ENCODE data around the gene CAP2.

Gene CAP2

DNA sequence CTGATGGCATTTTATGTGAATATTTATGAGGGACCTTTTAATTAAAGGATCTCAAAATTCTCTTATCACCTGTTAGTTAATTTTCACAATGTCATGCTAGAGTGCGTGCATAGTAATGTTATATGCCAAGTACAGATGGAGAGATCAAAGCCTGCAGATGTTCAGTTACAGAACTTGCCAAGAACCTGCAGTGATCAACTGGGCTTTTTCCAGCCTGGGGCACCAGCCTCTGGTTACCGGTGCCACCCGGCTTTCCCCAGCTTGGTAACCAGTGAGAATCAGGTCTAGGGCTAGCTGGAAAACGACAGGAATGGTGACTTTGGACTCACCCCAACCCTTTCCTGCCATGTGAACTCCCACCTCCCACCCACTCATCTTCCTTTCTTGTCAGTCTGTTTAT, 91.8 kb downstream of the CAP2 start:
- no peaks in the 10 kb centered on the region for H3K9me3 Mint-ChIP-seq (ENCODE audit: low read depth)
- no peak overlapping the region for H3K4me3 Mint-ChIP-seq
- H3K36me3 Mint-ChIP-seq = no peaks in the 10 kb centered on the region
- H3K27me3 Mint-ChIP-seq = peaks cover 5% of the 10 kb centered on the region
- H3K27ac Mint-ChIP-seq = no peak overlapping the region
- H3K4me1 Mint-ChIP-seq (ENCODE audit: low read depth) = no peaks in the 10 kb centered on the region

DNA sequence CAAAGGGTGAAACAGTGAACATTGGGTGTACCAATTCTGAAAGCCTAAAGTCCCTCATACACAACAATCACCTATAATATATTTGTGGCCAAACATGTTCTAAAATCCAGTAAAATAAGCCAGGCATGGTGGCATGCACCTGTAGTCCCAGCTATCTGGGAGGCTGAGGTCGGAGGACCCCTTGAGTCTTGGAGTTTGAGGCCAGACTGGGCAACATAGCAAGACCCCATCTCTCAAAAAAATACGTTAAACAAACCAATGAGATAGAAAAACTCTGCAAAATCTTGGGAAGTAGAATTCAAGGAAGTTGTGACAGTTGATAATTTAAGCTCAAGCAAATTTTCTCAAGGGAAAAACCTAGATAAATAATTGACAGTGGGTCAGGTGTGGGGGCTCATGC, 92.6 kb downstream of the CAP2 start:
- no peak overlapping the region for H3K4me3 Mint-ChIP-seq
- H3K36me3 Mint-ChIP-seq = no peaks in the 10 kb centered on the region
- H3K4me1 Mint-ChIP-seq (ENCODE audit: low read depth) = peaks cover under 1% of the 10 kb centered on the region
- H3K9me3 Mint-ChIP-seq (ENCODE audit: low read depth) = no peaks in the 10 kb centered on the region
- H3K27me3 Mint-ChIP-seq = peaks cover 6% of the 10 kb centered on the region
- H3K27ac Mint-ChIP-seq = no peak overlapping the region

DNA sequence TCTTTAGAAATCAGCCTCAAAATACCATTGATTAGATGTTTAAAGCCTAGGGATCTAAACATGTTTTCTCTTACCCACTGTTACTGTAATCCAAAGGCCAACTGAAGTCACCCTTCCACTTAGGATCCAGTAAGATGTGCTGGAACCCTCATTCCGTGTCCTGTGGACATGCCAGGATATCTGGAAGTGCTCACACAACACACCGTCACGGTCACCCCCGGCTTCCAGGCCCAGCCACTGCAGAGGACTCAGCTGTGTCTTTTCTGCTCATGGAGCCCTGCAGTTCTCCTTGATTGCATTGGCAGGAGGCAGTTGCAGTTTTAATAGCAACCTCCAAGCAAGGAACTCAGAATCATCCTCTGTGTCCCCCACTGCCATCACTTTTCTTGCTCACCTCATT, 93.3 kb downstream of the CAP2 start:
- Mint-ChIP-seq H3K27ac (no peak overlapping the region), H3K36me3 (no peaks in the 10 kb centered on the region)

DNA sequence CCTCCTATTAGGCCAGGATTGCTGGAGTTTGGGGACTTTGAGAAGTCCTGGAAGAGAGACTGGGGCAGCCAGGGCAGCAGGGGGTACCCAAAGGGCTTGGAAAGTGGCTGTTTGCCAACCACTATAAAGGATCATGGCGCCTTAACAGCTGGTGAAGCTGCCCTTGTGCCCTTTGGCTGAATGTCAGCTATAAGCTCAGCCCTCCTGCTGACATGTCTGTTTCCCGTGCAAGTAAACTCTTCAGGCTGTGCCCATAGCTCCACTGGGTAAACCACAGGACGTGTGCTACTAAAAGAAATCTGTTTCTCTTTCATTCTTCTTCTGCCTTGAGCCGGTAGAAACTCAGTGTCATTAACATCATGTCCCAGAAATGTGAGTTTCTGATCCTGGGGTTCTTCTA, 97.3 kb downstream of the CAP2 start:
- no peaks in the 10 kb centered on the region for H3K9me3 Mint-ChIP-seq (ENCODE audit: low read depth)

More for the DNA sequence above, 93.3 kb downstream of the CAP2 start:
- no peaks in the 10 kb centered on the region for H3K9me3 Mint-ChIP-seq (ENCODE audit: low read depth)
- peaks cover 9% of the 10 kb centered on the region for H3K27me3 Mint-ChIP-seq
- H3K4me1 Mint-ChIP-seq (ENCODE audit: low read depth) = peaks cover 2% of the 10 kb centered on the region
- H3K4me3 Mint-ChIP-seq = no peak overlapping the region

DNA sequence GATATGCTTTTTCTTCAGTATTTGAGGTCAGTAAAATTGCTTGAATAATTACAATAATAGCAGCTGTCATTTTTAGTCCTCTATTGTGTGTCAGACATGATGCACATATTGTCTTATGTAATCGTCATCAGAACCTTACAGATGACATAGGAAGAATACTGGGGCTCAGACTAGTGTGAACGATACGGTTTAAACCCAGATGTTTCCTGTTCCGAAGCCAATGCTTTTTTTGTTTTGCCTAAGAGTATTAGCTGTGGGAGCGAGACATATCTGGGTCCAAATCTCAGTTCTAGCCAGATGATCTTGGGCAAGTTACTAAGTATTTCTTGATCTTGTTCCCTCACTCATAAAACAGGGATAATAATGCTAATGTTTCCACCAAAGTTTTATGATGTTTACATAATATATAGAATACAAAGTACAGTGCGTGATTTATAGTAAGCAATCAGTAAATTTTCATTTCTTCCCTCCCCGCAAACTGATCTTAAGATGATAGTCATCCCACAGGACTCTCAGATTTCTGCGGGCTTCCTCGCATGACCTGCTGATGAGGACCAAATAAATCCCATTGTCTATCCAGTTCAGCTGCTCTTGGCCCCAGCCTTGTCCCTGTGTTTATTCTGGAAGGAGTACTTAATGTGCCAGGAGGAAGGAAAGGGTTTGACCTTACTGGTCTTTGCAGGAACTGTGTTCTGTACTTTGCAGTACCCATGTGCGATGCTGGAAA, 98.2 kb downstream of the CAP2 start:
- H3K27ac Mint-ChIP-seq = no peak overlapping the region
- no peaks in the 10 kb centered on the region for H3K9me3 Mint-ChIP-seq (ENCODE audit: low read depth)
- no peak overlapping the region for H3K4me3 Mint-ChIP-seq

More for the DNA sequence above, 97.3 kb downstream of the CAP2 start:
- Mint-ChIP-seq H3K4me3 (no peak overlapping the region), H3K27ac (no peak overlapping the region), H3K27me3 (peaks cover 12% of the 10 kb centered on the region), H3K36me3 (no peaks in the 10 kb centered on the region), H3K4me1 (ENCODE audit: low read depth) (peaks cover 2% of the 10 kb centered on the region)

DNA sequence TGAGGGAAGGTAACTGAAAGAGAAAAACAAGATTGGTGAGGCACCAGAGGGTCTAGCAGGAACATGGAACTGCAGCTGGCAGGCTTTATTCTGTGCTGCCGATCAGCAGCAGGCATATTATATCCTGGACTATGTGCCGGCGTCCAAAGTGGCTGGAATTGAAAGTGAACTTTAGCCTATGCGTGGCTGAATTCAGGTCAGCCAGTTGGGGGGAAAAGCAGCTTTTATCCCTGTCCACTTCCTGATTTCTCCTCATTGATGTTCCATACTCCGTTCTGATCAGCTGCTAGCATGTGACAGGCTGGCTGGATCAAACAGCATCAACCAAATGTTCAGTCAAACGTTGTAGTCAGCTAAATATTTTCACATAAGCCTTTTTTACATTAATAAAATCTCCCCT, 99.0 kb downstream of the CAP2 start:
- Mint-ChIP-seq H3K4me3 (no peak overlapping the region), H3K27ac (no peak overlapping the region), H3K4me1 (ENCODE audit: low read depth) (peaks cover 2% of the 10 kb centered on the region), H3K36me3 (no peaks in the 10 kb centered on the region), H3K9me3 (ENCODE audit: low read depth) (no peaks in the 10 kb centered on the region), H3K27me3 (peaks cover 12% of the 10 kb centered on the region)

More for the DNA sequence above, 98.2 kb downstream of the CAP2 start:
- no peaks in the 10 kb centered on the region for H3K36me3 Mint-ChIP-seq
- peaks cover 2% of the 10 kb centered on the region for H3K4me1 Mint-ChIP-seq (ENCODE audit: low read depth)
- H3K27me3 Mint-ChIP-seq = peaks cover 12% of the 10 kb centered on the region

DNA sequence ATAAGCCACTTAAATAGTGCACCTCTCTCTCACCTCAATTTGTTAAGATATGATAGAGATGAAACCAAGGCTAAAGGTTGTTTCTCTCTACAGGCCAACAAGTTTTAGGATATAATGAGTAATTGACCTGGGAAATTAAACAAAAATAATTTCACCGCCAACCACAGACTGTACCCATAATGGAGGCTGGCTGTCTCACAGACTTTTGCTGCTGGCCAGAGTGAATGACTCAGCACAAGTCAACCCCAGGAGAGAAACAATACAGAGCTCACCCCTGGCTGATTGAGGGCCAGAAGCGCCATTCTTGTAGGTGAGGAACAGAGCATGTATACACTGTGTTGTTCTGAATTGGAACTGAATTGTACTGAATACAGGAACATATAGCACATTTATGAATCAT, 99.9 kb downstream of the CAP2 start:
- no peak overlapping the region for H3K27ac Mint-ChIP-seq
- peaks cover 2% of the 10 kb centered on the region for H3K4me1 Mint-ChIP-seq (ENCODE audit: low read depth)
- no peaks in the 10 kb centered on the region for H3K9me3 Mint-ChIP-seq (ENCODE audit: low read depth)
- peaks cover 15% of the 10 kb centered on the region for H3K27me3 Mint-ChIP-seq
- no peak overlapping the region for H3K4me3 Mint-ChIP-seq
- H3K36me3 Mint-ChIP-seq = no peaks in the 10 kb centered on the region

DNA sequence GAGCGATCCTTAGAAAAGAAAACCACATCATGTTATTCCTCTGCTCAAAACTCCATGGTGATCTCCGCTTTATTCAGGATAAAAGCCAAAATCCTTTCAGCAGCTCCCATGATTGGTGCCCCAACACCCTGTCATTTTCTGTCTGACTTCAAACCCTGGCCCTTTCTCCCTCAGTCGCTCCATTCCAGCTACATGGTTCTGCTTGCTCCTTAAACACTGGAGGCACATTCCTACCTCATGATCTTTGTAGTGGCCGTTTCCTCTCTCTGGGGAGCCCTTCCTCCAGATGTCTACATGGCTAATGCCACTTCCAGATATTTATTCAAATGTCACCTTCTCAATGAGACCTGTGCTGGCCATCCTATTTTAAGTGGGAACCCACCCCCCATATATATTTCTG, 100.8 kb downstream of the CAP2 start:
- H3K4me3 Mint-ChIP-seq = no peak overlapping the region

DNA sequence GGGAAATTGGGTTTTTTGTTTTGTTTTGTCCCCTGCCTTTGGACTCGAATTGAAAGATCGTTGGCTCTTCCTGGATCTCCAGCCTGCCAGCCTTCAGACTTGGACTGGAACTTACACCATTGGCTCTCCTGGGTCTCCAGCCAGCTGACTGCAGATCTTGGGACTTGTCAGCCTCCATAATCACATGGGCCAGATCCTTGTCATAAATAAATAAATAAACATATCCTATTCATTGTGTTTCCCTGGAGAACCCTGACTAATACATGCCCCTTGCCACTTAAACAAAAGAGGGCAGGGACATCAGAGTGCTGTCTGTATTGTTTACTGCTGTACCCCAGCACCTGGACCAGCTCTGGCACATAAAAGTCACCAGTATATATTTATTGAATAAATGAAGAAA, 101.5 kb downstream of the CAP2 start:
- H3K27me3 Mint-ChIP-seq = peaks cover 15% of the 10 kb centered on the region
- H3K9me3 Mint-ChIP-seq (ENCODE audit: low read depth) = no peaks in the 10 kb centered on the region
- H3K27ac Mint-ChIP-seq = no peak overlapping the region
- H3K4me3 Mint-ChIP-seq = no peak overlapping the region
- H3K4me1 Mint-ChIP-seq (ENCODE audit: low read depth) = peaks cover 2% of the 10 kb centered on the region
- no peaks in the 10 kb centered on the region for H3K36me3 Mint-ChIP-seq

More for the DNA sequence above, 100.8 kb downstream of the CAP2 start:
- Mint-ChIP-seq H3K27ac (no peak overlapping the region), H3K9me3 (ENCODE audit: low read depth) (no peaks in the 10 kb centered on the region), H3K27me3 (peaks cover 15% of the 10 kb centered on the region), H3K4me1 (ENCODE audit: low read depth) (peaks cover 2% of the 10 kb centered on the region), H3K36me3 (no peaks in the 10 kb centered on the region)

DNA sequence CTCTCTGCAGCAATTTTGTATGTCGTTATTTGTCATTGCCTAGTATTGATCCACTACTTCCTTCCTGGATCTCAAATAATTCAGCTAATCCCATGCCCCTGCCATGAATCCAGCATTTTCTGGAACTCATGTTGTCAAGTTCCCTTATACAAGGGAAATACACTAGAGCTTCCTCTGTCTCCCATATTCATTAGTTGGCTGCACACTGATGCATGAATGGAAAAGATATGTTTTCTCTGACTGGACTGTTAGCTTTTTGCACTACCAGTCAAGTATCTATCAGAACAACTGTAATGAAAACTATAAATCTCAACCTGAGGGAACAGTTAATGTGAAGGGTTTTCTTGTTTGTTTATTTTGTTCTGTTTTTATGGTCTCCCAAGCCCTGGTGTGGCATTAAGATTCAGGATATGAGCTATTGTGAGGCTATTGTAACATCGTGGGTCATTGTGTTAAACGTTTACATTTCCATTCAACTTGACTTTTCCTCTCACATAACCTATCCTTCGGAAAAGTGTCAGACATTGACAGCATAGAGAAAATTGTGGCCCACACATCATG, 104.2 kb downstream of the CAP2 start:
- Mint-ChIP-seq H3K4me1 (ENCODE audit: low read depth) (no peaks in the 10 kb centered on the region), H3K27me3 (peaks cover 8% of the 10 kb centered on the region), H3K4me3 (no peak overlapping the region), H3K9me3 (ENCODE audit: low read depth) (no peaks in the 10 kb centered on the region), H3K36me3 (no peaks in the 10 kb centered on the region), H3K27ac (no peak overlapping the region)

DNA sequence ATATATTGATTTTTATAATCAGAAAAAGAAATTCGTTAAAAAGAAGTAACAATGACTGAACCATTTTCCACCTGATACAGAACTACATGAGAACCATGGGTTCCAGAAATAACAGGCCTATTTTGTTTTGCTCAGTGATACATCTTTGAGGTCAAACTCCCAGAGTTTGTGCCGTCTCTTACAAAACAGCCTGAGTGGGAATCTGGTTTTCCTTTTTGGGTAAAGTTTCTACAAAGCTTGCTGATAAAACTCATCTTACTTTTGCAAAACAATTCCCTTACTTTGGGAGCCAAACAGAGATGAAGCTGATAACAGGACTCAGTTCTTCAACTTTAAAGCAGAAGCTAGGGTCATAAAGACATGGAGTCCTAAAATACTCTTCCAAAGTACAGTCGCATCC, 108.0 kb downstream of the CAP2 start:
- Mint-ChIP-seq H3K4me3 (no peak overlapping the region), H3K36me3 (no peaks in the 10 kb centered on the region), H3K9me3 (ENCODE audit: low read depth) (no peaks in the 10 kb centered on the region), H3K27ac (no peak overlapping the region), H3K27me3 (peaks cover 3% of the 10 kb centered on the region), H3K4me1 (ENCODE audit: low read depth) (no peaks in the 10 kb centered on the region)

DNA sequence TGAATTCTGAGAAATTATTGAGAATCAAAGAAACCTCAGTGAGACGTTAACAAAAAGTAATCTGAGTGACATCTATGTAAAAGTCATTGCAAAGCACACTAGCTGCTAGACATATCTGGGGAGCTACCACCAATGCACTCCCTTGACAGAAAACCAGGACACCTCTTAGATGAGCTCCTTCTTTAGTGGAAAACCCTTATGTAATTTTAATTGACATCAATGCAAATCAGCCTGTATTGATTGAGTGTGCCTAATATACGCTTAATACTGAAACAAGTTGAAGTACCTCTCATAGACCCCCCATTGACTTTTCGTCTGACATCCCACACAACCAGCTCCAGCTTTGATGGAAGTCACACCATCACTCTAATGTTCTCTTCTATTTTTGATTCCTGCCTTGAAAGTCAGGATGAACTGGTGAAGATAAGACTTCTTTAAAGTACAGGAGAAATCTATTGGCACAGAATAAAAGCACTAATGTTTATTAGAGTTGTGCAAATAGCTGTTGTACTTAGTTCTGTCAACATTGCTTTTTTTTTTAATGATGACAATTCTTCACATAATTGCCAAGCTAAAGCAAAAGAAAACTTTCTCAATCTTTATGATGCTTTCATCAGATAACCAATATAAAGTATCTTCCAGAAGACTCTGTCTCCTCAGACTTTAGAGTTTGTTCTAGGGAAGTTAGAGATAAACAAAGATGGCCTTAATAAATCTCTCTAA, 108.7 kb downstream of the CAP2 start:
- Mint-ChIP-seq H3K9me3 (ENCODE audit: low read depth) (no peaks in the 10 kb centered on the region), H3K36me3 (no peaks in the 10 kb centered on the region), H3K27ac (no peak overlapping the region), H3K27me3 (peaks cover 3% of the 10 kb centered on the region), H3K4me1 (ENCODE audit: low read depth) (no peaks in the 10 kb centered on the region), H3K4me3 (no peak overlapping the region)

DNA sequence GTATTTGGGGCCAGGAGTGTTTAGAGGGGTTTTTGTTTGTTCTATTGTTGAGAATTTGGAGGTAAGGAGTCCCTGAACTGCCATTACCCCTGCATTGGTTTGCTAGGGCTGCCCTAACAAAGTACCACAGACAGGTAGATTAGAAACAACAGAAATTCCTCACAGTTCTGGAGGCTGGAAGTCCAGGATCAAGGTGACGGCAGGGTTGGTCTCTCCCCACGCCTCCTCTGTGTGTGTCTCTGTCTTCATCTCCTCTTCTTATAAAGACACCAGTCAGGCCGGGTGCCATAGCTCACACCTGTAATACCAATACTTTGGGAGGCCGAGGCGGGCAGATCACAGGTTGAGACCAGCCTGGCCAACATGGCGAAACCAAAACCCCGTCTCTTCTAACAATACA, 109.7 kb downstream of the CAP2 start:
- H3K4me1 Mint-ChIP-seq (ENCODE audit: low read depth) = no peaks in the 10 kb centered on the region
- no peaks in the 10 kb centered on the region for H3K36me3 Mint-ChIP-seq
- no peaks in the 10 kb centered on the region for H3K9me3 Mint-ChIP-seq (ENCODE audit: low read depth)
- no peak overlapping the region for H3K27ac Mint-ChIP-seq
- peaks cover under 1% of the 10 kb centered on the region for H3K27me3 Mint-ChIP-seq
- H3K4me3 Mint-ChIP-seq = no peak overlapping the region

DNA sequence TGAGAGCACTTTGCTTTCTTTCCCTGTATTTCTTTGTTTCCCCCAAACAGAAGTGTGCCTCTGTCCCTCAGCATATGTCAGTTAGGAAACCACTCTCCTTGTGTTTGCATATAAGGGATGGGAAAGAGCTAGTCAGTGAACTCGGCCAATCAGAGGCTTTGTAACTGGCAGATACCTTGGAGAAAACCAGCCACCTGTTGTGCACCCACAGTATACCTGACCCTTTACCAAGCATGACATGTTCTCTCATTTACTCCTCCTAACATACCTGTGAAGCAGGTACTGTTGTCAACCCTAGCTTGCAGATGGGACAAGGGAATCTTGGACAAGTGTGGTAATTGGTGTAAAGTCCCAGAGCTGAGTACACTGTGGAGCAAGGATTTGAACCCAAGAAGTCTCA, 110.6 kb downstream of the CAP2 start:
- Mint-ChIP-seq H3K4me3 (no peak overlapping the region), H3K27me3 (peaks cover 2% of the 10 kb centered on the region), H3K27ac (no peak overlapping the region), H3K4me1 (ENCODE audit: low read depth) (no peaks in the 10 kb centered on the region), H3K9me3 (ENCODE audit: low read depth) (no peaks in the 10 kb centered on the region), H3K36me3 (no peaks in the 10 kb centered on the region)

DNA sequence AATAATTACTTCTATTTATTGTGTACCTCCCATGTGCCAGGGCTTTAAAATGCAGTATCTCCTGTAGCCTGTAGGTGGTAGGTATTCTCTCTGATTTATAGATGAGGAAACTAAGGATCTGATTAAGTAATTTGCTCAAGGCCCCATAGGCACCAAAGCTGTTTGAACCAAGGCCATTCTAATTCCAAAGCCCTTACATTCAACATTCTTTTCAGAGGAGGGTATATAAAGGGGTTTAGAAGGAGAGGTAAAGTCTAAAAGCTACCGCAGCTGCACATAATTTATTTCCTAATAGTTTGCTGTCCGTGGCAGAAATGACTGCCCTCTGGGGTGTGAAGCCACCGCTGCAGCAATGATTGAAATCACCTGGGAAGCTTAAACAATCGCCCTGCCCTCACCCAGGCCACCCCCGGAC, 111.7 kb downstream of the CAP2 start:
- H3K4me1 Mint-ChIP-seq (ENCODE audit: low read depth) = no peaks in the 10 kb centered on the region
- peaks cover 2% of the 10 kb centered on the region for H3K27me3 Mint-ChIP-seq
- H3K27ac Mint-ChIP-seq = no peak overlapping the region
- H3K9me3 Mint-ChIP-seq (ENCODE audit: low read depth) = no peaks in the 10 kb centered on the region
- H3K36me3 Mint-ChIP-seq = no peaks in the 10 kb centered on the region
- H3K4me3 Mint-ChIP-seq = no peak overlapping the region

Measured in activated naive CD8-positive, alpha-beta T cell (primary cell).